Muscle layer of colon (tissue), 2 donors: ENCODE measurements around the gene PTPRG.

Experiments used
- H3K27ac ChIP-seq: one replicate; pipeline ENCODE4 v1.7.0; 2013; ENCODE audit warnings: low read depth, mild to moderate bottlenecking, low read length, moderate library complexity
- H3K27me3 ChIP-seq, 2 donors: one replicate each; pipeline ENCODE4 v1.7.0; 2013; ENCODE audit warnings: low read length in 2 of 2, mild to moderate bottlenecking in 2 of 2; ENCODE audit not compliant: insufficient read depth in 2 of 2, control insufficient read depth in 1 of 2
- H3K36me3 ChIP-seq: one replicate; pipeline ENCODE4 v1.7.0; 2013; ENCODE audit warnings: mild to moderate bottlenecking, low read length; ENCODE audit not compliant: insufficient read depth
- H3K4me1 ChIP-seq: one replicate; pipeline ENCODE4 v1.7.0; 2013; ENCODE audit warnings: mild to moderate bottlenecking, low read length; ENCODE audit not compliant: insufficient read depth
- H3K4me3 ChIP-seq, 2 donors: one replicate each; pipeline ENCODE4 v1.7.0; 2013; ENCODE audit warnings: low read length in 2 of 2, low read depth in 1 of 2, mild to moderate bottlenecking in 1 of 2, moderate library complexity in 1 of 2
- H3K9ac ChIP-seq: one replicate; pipeline ENCODE4 v1.7.0; 2013; ENCODE audit warnings: low read length
- H3K9me3 ChIP-seq: one replicate; pipeline ENCODE4 v1.7.0; 2013; ENCODE audit warnings: mild to moderate bottlenecking, low read length
- donor health status: abdominal sarcoma.
- donor health status: Adenocarcinoma of cecum.

The PTPRG gene

GRCh38 chr3:61626484-61626883 is 65.1 kb downstream of the PTPRG start:
- Histone ChIP-seq H3K4me1 (peaks cover 26% of the 10 kb centered on the region), H3K4me3 (no peak overlapping the region), H3K27me3 (no peaks in the 10 kb centered on the region), H3K9me3 (no peaks in the 10 kb centered on the region), H3K36me3 (no peaks in the 10 kb centered on the region), H3K9ac (no peak overlapping the region), H3K27ac (no peak overlapping the region)

GRCh38 chr3:61627768-61628185 is 66.4 kb downstream of the PTPRG start:
- no peak overlapping the region for H3K9ac ChIP-seq
- H3K27ac ChIP-seq: no peak overlapping the region
- H3K36me3 ChIP-seq: no peaks in the 10 kb centered on the region
- no peaks in the 10 kb centered on the region for H3K9me3 ChIP-seq
- H3K4me3 ChIP-seq: no peak overlapping the region
- H3K27me3 ChIP-seq: no peaks in the 10 kb centered on the region
- H3K4me1 ChIP-seq: peaks cover 26% of the 10 kb centered on the region

- no peaks in the 10 kb centered on the region for H3K36me3 ChIP-seq
- no peaks in the 10 kb centered on the region for H3K9me3 ChIP-seq
- H3K4me1 ChIP-seq: peaks cover 26% of the 10 kb centered on the region
- no peak overlapping the region for H3K4me3 ChIP-seq
- no peaks in the 10 kb centered on the region for H3K27me3 ChIP-seq
- no peak overlapping the region for H3K27ac ChIP-seq
- no peak overlapping the region for H3K9ac ChIP-seq
These were observed 67.3 kb downstream of the PTPRG start for GRCh38 chr3:61628636-61629035.

DNA sequence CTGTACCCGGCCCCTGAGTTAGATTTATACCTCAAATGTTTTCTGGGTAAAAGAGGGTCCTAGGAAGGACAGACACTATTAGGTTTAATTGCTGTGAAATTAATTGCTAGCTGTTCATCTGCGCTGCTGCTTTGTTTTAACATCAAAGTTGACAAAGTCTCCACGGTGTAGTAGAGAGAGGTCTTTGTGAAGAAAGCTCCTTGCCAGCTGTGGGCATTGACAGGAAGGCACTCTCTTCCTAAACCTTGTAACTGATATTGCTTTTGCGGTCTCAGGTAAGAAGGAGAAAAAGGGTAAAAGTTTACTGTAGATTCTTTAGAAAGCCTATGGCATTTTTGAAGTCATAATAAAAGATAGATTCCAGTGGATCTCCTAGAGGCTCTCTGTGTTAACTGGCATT is 68.1 kb downstream of the PTPRG start:
- Histone ChIP-seq H3K4me3 (no peak overlapping the region), H3K27me3 (no peaks in the 10 kb centered on the region), H3K36me3 (no peaks in the 10 kb centered on the region), H3K4me1 (peaks cover 27% of the 10 kb centered on the region), H3K27ac (no peak overlapping the region), H3K9me3 (no peaks in the 10 kb centered on the region), H3K9ac (no peak overlapping the region)

GRCh38 chr3:61631108-61631769 is 69.9 kb downstream of the PTPRG start:
- Histone ChIP-seq H3K36me3 (no peaks in the 10 kb centered on the region), H3K4me1 (peaks cover 33% of the 10 kb centered on the region), H3K9me3 (no peaks in the 10 kb centered on the region), H3K27ac (no peak overlapping the region), H3K9ac (no peak overlapping the region), H3K4me3 (no peak overlapping the region), H3K27me3 (no peaks in the 10 kb centered on the region)

- no peaks in the 10 kb centered on the region for H3K36me3 ChIP-seq
- H3K4me3 ChIP-seq: no peak overlapping the region
- H3K9ac ChIP-seq: no peak overlapping the region
- H3K27ac ChIP-seq: no peak overlapping the region
- H3K9me3 ChIP-seq: no peaks in the 10 kb centered on the region
- no peaks in the 10 kb centered on the region for H3K27me3 ChIP-seq
- peaks cover 26% of the 10 kb centered on the region for H3K4me1 ChIP-seq
These were observed 71.3 kb downstream of the PTPRG start for GRCh38 chr3:61632568-61633175.

DNA sequence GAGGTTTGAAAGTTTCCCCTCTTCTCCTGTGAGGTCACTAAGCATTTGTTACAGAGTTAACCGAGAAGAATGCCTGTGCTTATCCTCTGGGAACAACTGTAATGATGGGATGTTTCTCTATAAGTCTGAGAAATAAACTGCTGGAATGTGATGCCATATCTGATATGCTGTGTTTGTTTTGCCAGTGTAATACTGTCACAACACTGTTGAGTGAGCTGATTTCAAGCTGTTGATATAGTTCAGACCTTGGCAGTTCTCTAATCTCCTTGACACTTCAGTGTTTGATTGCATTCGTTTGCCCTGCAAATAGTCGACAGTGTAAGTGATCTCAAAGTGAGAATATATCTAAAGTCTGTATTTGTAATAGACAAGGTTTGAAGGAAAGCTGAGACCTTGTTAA is 73.3 kb downstream of the PTPRG start:
- Histone ChIP-seq H3K36me3 (no peaks in the 10 kb centered on the region), H3K27me3 (no peaks in the 10 kb centered on the region), H3K4me1 (peaks cover 19% of the 10 kb centered on the region), H3K4me3 (no peak overlapping the region), H3K27ac (no peak overlapping the region), H3K9ac (no peak overlapping the region), H3K9me3 (no peaks in the 10 kb centered on the region)

DNA sequence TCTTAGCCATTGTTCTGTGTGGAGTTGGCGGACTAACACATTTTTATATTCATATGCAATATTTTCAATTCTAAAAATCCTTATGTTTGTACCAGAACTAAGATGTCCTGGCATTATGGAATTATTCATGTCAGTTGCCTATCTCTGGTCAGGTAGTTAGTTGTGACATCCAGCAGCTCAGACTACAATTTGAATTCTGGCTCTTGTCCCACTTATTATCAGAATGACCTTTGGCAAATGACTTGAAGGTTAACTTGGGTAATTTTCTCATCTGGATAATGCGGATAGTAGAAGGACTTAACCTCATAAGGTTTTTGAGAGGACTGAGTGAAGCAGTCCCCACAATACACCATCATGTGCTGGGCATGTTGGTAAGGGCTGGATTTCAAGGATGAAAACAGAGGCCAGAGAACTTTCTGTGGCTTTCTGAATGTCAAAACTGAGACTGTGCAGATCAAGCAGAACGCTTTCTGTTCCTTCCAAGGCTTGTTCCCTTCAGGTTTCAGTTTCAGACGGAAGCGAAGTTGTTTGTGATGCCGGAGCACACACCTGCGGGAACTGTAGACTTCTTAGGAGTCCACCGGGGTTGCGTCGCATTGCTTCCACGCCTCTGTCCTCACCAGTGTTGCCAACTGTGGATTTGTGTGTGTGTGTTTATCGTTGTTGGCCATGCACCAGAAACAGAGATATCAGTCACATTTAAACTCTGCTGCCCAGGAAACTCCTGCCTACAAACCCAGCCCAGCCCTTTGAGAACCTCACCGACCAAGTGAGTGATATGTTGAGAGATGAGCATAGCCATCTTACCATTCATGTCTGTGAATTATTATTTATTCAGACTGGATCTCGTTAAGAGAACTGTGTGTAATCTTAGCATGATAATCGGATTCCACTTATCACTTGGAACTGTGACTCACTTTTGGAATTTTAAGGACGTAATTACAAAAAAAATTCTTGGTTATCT is 76.0 kb downstream of the PTPRG start:
- peak overlapping the region; percentile 16 for H3K9ac ChIP-seq
- no peaks in the 10 kb centered on the region for H3K9me3 ChIP-seq
- peak overlapping the region; percentile 41 to 63 for H3K4me3 ChIP-seq
- H3K27ac ChIP-seq: peak overlapping the region; percentile 79
- no peaks in the 10 kb centered on the region for H3K27me3 ChIP-seq
- peaks cover 22% of the 10 kb centered on the region for H3K4me1 ChIP-seq
- H3K36me3 ChIP-seq: no peaks in the 10 kb centered on the region

- H3K27ac ChIP-seq: no peak overlapping the region
- H3K27me3 ChIP-seq: no peaks in the 10 kb centered on the region
- no peaks in the 10 kb centered on the region for H3K36me3 ChIP-seq
- no peaks in the 10 kb centered on the region for H3K9me3 ChIP-seq
- H3K4me1 ChIP-seq: peaks cover 25% of the 10 kb centered on the region
- H3K9ac ChIP-seq: no peak overlapping the region
- H3K4me3 ChIP-seq: no peak overlapping the region
These were observed 77.4 kb downstream of the PTPRG start for GRCh38 chr3:61638741-61639140.

- Histone ChIP-seq H3K27me3 (no peaks in the 10 kb centered on the region), H3K9me3 (no peaks in the 10 kb centered on the region), H3K4me1 (peaks cover 18% of the 10 kb centered on the region), H3K36me3 (no peaks in the 10 kb centered on the region), H3K4me3 (no peak overlapping the region), H3K9ac (no peak overlapping the region), H3K27ac (no peak overlapping the region)
These were observed 78.6 kb downstream of the PTPRG start for GRCh38 chr3:61639991-61640390.

DNA sequence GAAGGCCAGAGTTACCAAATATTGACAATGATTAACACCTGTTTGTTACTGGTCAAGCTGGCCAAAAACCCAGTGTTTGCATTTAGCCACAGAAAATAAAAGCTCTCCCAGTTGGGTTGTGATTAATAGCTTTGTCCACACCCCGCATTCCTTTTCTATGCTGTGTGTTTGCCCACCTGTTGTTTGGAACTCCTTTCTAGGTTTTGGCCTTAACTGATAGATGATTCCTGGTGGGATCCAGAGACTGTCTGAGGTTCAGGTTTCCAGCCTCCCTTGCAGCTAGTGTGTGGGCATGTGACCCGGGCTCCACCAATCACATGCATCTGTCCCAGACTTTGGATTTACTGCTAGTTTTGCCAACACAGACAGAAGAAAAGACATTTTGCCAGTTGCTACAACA is 83.8 kb downstream of the PTPRG start:
- Histone ChIP-seq H3K9ac (no peak overlapping the region), H3K27ac (no peak overlapping the region), H3K4me1 (peaks cover 34% of the 10 kb centered on the region), H3K27me3 (no peaks in the 10 kb centered on the region), H3K4me3 (no peak overlapping the region), H3K9me3 (no peaks in the 10 kb centered on the region), H3K36me3 (no peaks in the 10 kb centered on the region)
